SK-N-SH treated with all-trans-retinoic acid at 6 μM for 48 hours (cell line): ENCODE results near the gene HABP4.

Experiments
- BACH2 ChIP-seq: fragments of 250-450 bp; sonication (Bioruptor Pico); IDR thresholded peaks from 2 replicates; pipeline ENCODE4 v1.9.0; 2021; ENCODE audit warnings: mild to moderate bottlenecking, borderline replicate concordance
- RARB ChIP-seq: fragments of 250-450 bp; sonication (Bioruptor Pico); IDR thresholded peaks from 2 replicates; pipeline ENCODE4 v1.8.0; 2021; ENCODE audit warnings: mild to moderate bottlenecking, moderate library complexity
- TOX ChIP-seq: fragments of 250-450 bp; sonication (Bioruptor Pico); IDR thresholded peaks from 2 replicates; pipeline ENCODE4 v1.8.0; 2021; ENCODE audit warnings: mild to moderate bottlenecking, moderate library complexity, borderline replicate concordance
- TF ChIP-seq, protein P1 (sequence below): fragments of 250-450 bp; sonication (Bioruptor Pico); IDR thresholded peaks from 2 replicates; pipeline ENCODE4 v1.8.0; 2021; ENCODE audit warnings: low read depth, mild to moderate bottlenecking, moderate library complexity, borderline replicate concordance
- TF ChIP-seq, protein P2 (sequence below): fragments of 250-450 bp; sonication (Bioruptor Pico); IDR thresholded peaks from 2 replicates; pipeline ENCODE4 v1.5.1; 2020; ENCODE audit warnings: low read depth, mild to moderate bottlenecking, moderate library complexity

GRCh38 chr9:96435345-96435744 is 14.6 kb upstream of the HABP4 start:
- TF ChIP-seq TOX (CRISPR knock-in tag) (no peak), BACH2 (CRISPR knock-in tag) (no peak), RARB (CRISPR knock-in tag) (no peak)
- TF ChIP-seq, protein P1, sequence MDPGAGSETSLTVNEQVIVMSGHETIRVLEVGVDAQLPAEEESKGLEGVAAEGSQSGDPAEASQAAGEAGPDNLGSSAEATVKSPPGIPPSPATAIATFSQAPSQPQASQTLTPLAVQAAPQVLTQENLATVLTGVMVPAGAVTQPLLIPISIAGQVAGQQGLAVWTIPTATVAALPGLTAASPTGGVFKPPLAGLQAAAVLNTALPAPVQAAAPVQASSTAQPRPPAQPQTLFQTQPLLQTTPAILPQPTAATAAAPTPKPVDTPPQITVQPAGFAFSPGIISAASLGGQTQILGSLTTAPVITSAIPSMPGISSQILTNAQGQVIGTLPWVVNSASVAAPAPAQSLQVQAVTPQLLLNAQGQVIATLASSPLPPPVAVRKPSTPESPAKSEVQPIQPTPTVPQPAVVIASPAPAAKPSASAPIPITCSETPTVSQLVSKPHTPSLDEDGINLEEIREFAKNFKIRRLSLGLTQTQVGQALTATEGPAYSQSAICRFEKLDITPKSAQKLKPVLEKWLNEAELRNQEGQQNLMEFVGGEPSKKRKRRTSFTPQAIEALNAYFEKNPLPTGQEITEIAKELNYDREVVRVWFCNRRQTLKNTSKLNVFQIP (CRISPR knock-in tag), result no peak
- TF ChIP-seq, protein P2, sequence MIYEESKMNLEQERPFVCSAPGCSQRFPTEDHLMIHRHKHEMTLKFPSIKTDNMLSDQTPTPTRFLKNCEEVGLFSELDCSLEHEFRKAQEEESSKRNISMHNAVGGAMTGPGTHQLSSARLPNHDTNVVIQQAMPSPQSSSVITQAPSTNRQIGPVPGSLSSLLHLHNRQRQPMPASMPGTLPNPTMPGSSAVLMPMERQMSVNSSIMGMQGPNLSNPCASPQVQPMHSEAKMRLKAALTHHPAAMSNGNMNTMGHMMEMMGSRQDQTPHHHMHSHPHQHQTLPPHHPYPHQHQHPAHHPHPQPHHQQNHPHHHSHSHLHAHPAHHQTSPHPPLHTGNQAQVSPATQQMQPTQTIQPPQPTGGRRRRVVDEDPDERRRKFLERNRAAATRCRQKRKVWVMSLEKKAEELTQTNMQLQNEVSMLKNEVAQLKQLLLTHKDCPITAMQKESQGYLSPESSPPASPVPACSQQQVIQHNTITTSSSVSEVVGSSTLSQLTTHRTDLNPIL (CRISPR knock-in tag), result no peak
